Measurements from ENCODE around the gene PLCB4. TPM values are rescaled to one million over a fixed set of nuclear protein-coding genes. Genes with fewer than 3 reads are reported as not detected.

The PLCB4 gene
- total RNA-seq, 1 experiment from 2014 or later, result 12.6 TPM

GRCh38 chr20:9367746-9368145 is 298.9 kb downstream of the PLCB4 start (continued):
- TF ChIP-seq HMGXB4 (CRISPR knock-in tag; IDR thresholded peaks at IDR 0.05) (no peak), SOX15 (CRISPR knock-in tag; IDR thresholded peaks at IDR 0.05) (no peak), SMAD3 (CRISPR knock-in tag; IDR thresholded peaks at IDR 0.05; ENCODE audit: borderline replicate concordance) (no peak), NR2C2 (CRISPR knock-in tag; IDR thresholded peaks at IDR 0.05) (no peak), ATF2 (CRISPR knock-in tag; IDR thresholded peaks at IDR 0.05; ENCODE audit: borderline replicate concordance, low read depth) (no peak), RORB (CRISPR knock-in tag; IDR thresholded peaks at IDR 0.05) (no peak), GABPB1 (CRISPR knock-in tag; IDR thresholded peaks at IDR 0.05) (no peak), NR1H2 (CRISPR knock-in tag; IDR thresholded peaks at IDR 0.05) (no peak)

GRCh38 chr20:9368893-9369292 is 300.0 kb downstream of the PLCB4 start:
- Mint-ChIP-seq H3K4me1 (peaks cover 18% of the 10 kb centered on the region), H3K27ac (no peak overlapping the region), H3K4me3 (no peak overlapping the region), H3K9me3 (no peaks in the 10 kb centered on the region), H3K27me3 (ENCODE audit: low read depth) (no peaks in the 10 kb centered on the region), H3K36me3 (peaks cover 5% of the 10 kb centered on the region; the same call in 1 of the 2 replicates)
- DNase-seq (ENCODE audit: low spot score) (no peak), ATAC-seq (no peak)
- ChIA-PET POLR2A (no interaction called here), CTCF (interaction anchor here (0.9 to 1.2 kb wide), 2 partner anchors 24 to 578 kb away, joined by 3 read pairs; no protein-coding TSS in a partner anchor)
- TF ChIP-seq FOXJ3 (CRISPR knock-in tag; IDR thresholded peaks at IDR 0.05; ENCODE audit: borderline replicate concordance), result no peak
- TF ChIP-seq GRHL2 (CRISPR knock-in tag; IDR thresholded peaks at IDR 0.05; ENCODE audit: insufficient replicate concordance, severe bottlenecking), result no peak
- TF ChIP-seq STAT6 (CRISPR knock-in tag; conservative IDR thresholded peaks at IDR 0.05; ENCODE audit: low read depth), result no peak
- no peak for TF ChIP-seq ZNF138 (CRISPR knock-in tag; conservative IDR thresholded peaks at IDR 0.05)
- no peak for TF ChIP-seq OVOL2 (CRISPR knock-in tag; IDR thresholded peaks at IDR 0.05; ENCODE audit: borderline replicate concordance)
- TF ChIP-seq MAX (CRISPR knock-in tag; IDR thresholded peaks at IDR 0.05), result no peak
- no peak for TF ChIP-seq CDX4 (CRISPR knock-in tag; IDR thresholded peaks at IDR 0.05; ENCODE audit: borderline replicate concordance)
- no peak for TF ChIP-seq NFE2L1 (CRISPR knock-in tag; IDR thresholded peaks at IDR 0.05)
- no peak for TF ChIP-seq ZMAT4 (CRISPR knock-in tag; IDR thresholded peaks at IDR 0.05)
- TF ChIP-seq ZNF532 (CRISPR knock-in tag; IDR thresholded peaks at IDR 0.05; ENCODE audit: borderline replicate concordance), result no peak
- TF ChIP-seq ZNF425 (CRISPR knock-in tag; conservative IDR thresholded peaks at IDR 0.05), result no peak
- no peak for TF ChIP-seq USF2 (CRISPR knock-in tag; IDR thresholded peaks at IDR 0.05)
- TF ChIP-seq ATF1 (CRISPR knock-in tag; IDR thresholded peaks at IDR 0.05), result no peak
- no peak for TF ChIP-seq ZNF416 (CRISPR knock-in tag; IDR thresholded peaks at IDR 0.05)

Data from WTC11 (cell line).